Measurements from ENCODE around the gene DMBX1. TPM values are rescaled to one million over a fixed set of nuclear protein-coding genes. Genes with fewer than 3 reads are reported as not detected.

The DMBX1 gene
- total and polyA plus RNA-seq, 2 of the 13 experiments (the other 11 are each of a cell fraction or from before 2014, with no cell fraction given) = not detected

GRCh38 chr1:46461017-46461808 lies 28.4 kb upstream of the DMBX1 start:
- POLR2A ChIA-PET = no interaction called here
- Histone ChIP-seq H3K4me2 (ENCODE audit: low read depth, low read length) (no peak overlapping the region), H3K27me3 (ENCODE audit: control insufficient read depth in 1 of 2, insufficient read depth in 2 of 2, low read length in 2 of 2) (peaks cover 14 to 74% of the 10 kb centered on the region in 2 experiments), H3K27ac (ENCODE audit: extremely low read length, insufficient read depth, low read length) (no peak overlapping the region), H3K9ac (ENCODE audit: insufficient read depth, low read depth, low read length) (no peak overlapping the region), H3K4me3 (replicated peaks in 1 of 3; ENCODE audit: insufficient read depth in 1 of 3, low read depth in 2 of 3, low read length in 3 of 3) (no peak overlapping the region), H4K20me1 (ENCODE audit: insufficient read depth, low read length) (no peaks in the 10 kb centered on the region), H3K9me3 (ENCODE audit: low read length) (no peaks in the 10 kb centered on the region), H3K4me1 (ENCODE audit: insufficient read depth, low read length) (peaks cover 5% of the 10 kb centered on the region), H3K79me2 (ENCODE audit: insufficient read depth, low read length) (no peaks in the 10 kb centered on the region), H2AFZ (ENCODE audit: low read length) (no peak overlapping the region), H3K36me3 (replicated peaks in 1 of 2; ENCODE audit: control insufficient read depth in 1 of 2, insufficient read depth in 2 of 2, low read length in 2 of 2) (no peaks in the 10 kb centered on the region)
- no peak for TF ChIP-seq ZNF432 (CRISPR knock-in tag; IDR thresholded peaks at IDR 0.05; ENCODE audit: borderline replicate concordance)
- no peak for TF ChIP-seq MIXL1 (CRISPR knock-in tag; IDR thresholded peaks at IDR 0.05)
- no peak for TF ChIP-seq GLMP (CRISPR knock-in tag; IDR thresholded peaks at IDR 0.05; ENCODE audit: borderline replicate concordance)
- TF ChIP-seq PHF5A (CRISPR knock-in tag; IDR thresholded peaks at IDR 0.05; ENCODE audit: low read depth, unreplicated experiment) = no peak
- TF ChIP-seq RELA (CRISPR knock-in tag; IDR thresholded peaks at IDR 0.05) = no peak
- no peak for TF ChIP-seq ZNF7 (CRISPR knock-in tag; IDR thresholded peaks at IDR 0.05)
- no peak for TF ChIP-seq HDAC2 (CRISPR knock-in tag; IDR thresholded peaks at IDR 0.05)
- TF ChIP-seq KAT2B (IDR thresholded peaks at IDR 0.05; ENCODE audit: borderline replicate concordance, low read depth, low read length) = no peak
- TF ChIP-seq NONO (IDR thresholded peaks at IDR 0.05) = no peak
- TF ChIP-seq NONO (CRISPR knock-in tag; conservative IDR thresholded peaks at IDR 0.05) = no peak
- no peak for TF ChIP-seq ZFP90 (CRISPR knock-in tag; IDR thresholded peaks at IDR 0.05; ENCODE audit: borderline replicate concordance)
- no peak for TF ChIP-seq ZNF646 (CRISPR knock-in tag; IDR thresholded peaks at IDR 0.05)
- TF ChIP-seq ZBTB37 (CRISPR knock-in tag; IDR thresholded peaks at IDR 0.05) = no peak
- CTCF ChIA-PET (ENCODE audit: low intra/inter-chr PET ratio, low total read pairs) = no interaction called here
- no peak for DNase-seq (ENCODE audit: low spot score)
- intact Hi-C loops (cut with micrococcal nuclease; ENCODE audit: unreplicated experiment) = no loop called here
- no peak for FAIRE-seq
- 5% methylated on average over 11 of the region's 11 CpGs for WGBS (ENCODE audit: low lambda C conversion rate)
- ATAC-seq = no peak
- in situ Hi-C loops (cut with HindIII; ENCODE audit: extremely low pct_ligation_motif_present, low pct_unique_long_range_greater_than_20kb) = no loop called here
- no TSS peak for BruUV-seq (replicated peaks)
